LNCaP clone FGC (cell line): ENCODE data around the gene PRKAG2.

Source experiments
- DNase-seq: peaks from one replicate; pipeline ENCODE4 v3.0.0-alpha.2; 2011; ENCODE audit warnings: low read depth
- H3K4me3 ChIP-seq: 2 replicates; pipeline ENCODE4 v1.5.1; 2011; ENCODE audit warnings: mild to moderate bottlenecking, low read depth, low read length, control low read depth
- CTCF ChIP-seq: IDR thresholded peaks from 2 replicates; pipeline ENCODE4 v1.5.1; 2012; ENCODE audit warnings: mild to moderate bottlenecking; ENCODE audit not compliant: control insufficient read depth, insufficient read depth; ENCODE audit errors: extremely low read depth

PRKAG2 gene

GRCh38 chr7:151810441-151811232 lies 66.3 kb downstream of the PRKAG2 start:
- no peak for TF ChIP-seq CTCF
- H3K4me3 ChIP-seq, result no peak overlapping the region
- DNase-seq, result no peak

GRCh38 chr7:151809864-151810170 lies 67.1 kb downstream of the PRKAG2 start:
- no peak overlapping the region for H3K4me3 ChIP-seq
- DNase-seq, result no peak
- no peak for TF ChIP-seq CTCF

- no peak overlapping the region for H3K4me3 ChIP-seq
- no peak for TF ChIP-seq CTCF
- DNase-seq, result no peak
Observed at GRCh38 chr7:151809146-151809863, 67.6 kb downstream of the PRKAG2 start.

- no peak for TF ChIP-seq CTCF
- no peak for DNase-seq
- no peak overlapping the region for H3K4me3 ChIP-seq
Observed at GRCh38 chr7:151808400-151809145, 68.3 kb downstream of the PRKAG2 start.

GRCh38 chr7:151807846-151808245 lies 69.1 kb downstream of the PRKAG2 start:
- no peak overlapping the region for H3K4me3 ChIP-seq
- DNase-seq, result no peak
- no peak for TF ChIP-seq CTCF

GRCh38 chr7:151806952-151807775 lies 69.8 kb downstream of the PRKAG2 start:
- TF ChIP-seq CTCF, result no peak
- DNase-seq, result no peak

More at GRCh38 chr7:151806952-151807775, 69.8 kb downstream of the PRKAG2 start:
- H3K4me3 ChIP-seq, result no peak overlapping the region
